ENCODE data around the gene MAN1A1. TPM values are rescaled to one million over a fixed set of nuclear protein-coding genes. Genes with fewer than 3 reads are reported as not detected.

MAN1A1 gene
- total RNA-seq, 4 donors from 2014 or later, result 19.0 to 34.8 (median 21.1) TPM

GRCh38 chr6:119256978-119257462 is 92.5 kb downstream of the MAN1A1 start:
- ATAC-seq (no peak), DNase-seq (no peak)
- Histone ChIP-seq H3K27me3 (no peaks in the 10 kb centered on the region), H3K4me3 (no peak overlapping the region), H3K27ac (no peak overlapping the region), H3K9me3 (no peaks in the 10 kb centered on the region), H3K4me1 (no peaks in the 10 kb centered on the region), H3K36me3 (no peaks in the 10 kb centered on the region)
- in situ Hi-C loops (cut with MboI; ENCODE audit: low sequenced_read_pairs in 4 of 4), result no loop called here
- intact Hi-C loops (cut with DNase I; ENCODE audit: low total_unique reads), result no loop called here
- no peak for TF ChIP-seq CTCF (IDR thresholded peaks at IDR 0.05 in 4 of 5, conservative IDR thresholded peaks at IDR 0.05 in 1 of 5)
- no peak for TF ChIP-seq POLR2A (IDR thresholded peaks at IDR 0.05)

GRCh38 chr6:119256392-119256791 is 93.2 kb downstream of the MAN1A1 start:
- Histone ChIP-seq H3K9me3 (no peaks in the 10 kb centered on the region), H3K27ac (no peak overlapping the region), H3K36me3 (no peaks in the 10 kb centered on the region), H3K4me1 (no peaks in the 10 kb centered on the region), H3K4me3 (no peak overlapping the region), H3K27me3 (no peaks in the 10 kb centered on the region)
- in situ Hi-C loops (cut with MboI; ENCODE audit: low sequenced_read_pairs in 4 of 4) (no loop called here), intact Hi-C loops (cut with DNase I; ENCODE audit: low total_unique reads) (no loop called here)
- ATAC-seq, result no peak
- TF ChIP-seq POLR2A (IDR thresholded peaks at IDR 0.05) (no peak), CTCF (IDR thresholded peaks at IDR 0.05 in 4 of 5, conservative IDR thresholded peaks at IDR 0.05 in 1 of 5) (no peak)
- DNase-seq, result no peak

GRCh38 chr6:119255492-119255891 is 94.1 kb downstream of the MAN1A1 start:
- H3K27ac ChIP-seq, result no peak overlapping the region
- in situ Hi-C loops (cut with MboI; ENCODE audit: low sequenced_read_pairs in 4 of 4), result no loop called here
- no peaks in the 10 kb centered on the region for H3K36me3 ChIP-seq
- H3K4me1 ChIP-seq, result no peaks in the 10 kb centered on the region
- H3K4me3 ChIP-seq, result no peak overlapping the region
- no peak for DNase-seq
- TF ChIP-seq POLR2A (IDR thresholded peaks at IDR 0.05), result no peak
- TF ChIP-seq CTCF (IDR thresholded peaks at IDR 0.05 in 4 of 5, conservative IDR thresholded peaks at IDR 0.05 in 1 of 5), result no peak
- ATAC-seq, result no peak
- no peaks in the 10 kb centered on the region for H3K9me3 ChIP-seq
- H3K27me3 ChIP-seq, result no peaks in the 10 kb centered on the region
- intact Hi-C loops (cut with DNase I; ENCODE audit: low total_unique reads), result no loop called here

DNA sequence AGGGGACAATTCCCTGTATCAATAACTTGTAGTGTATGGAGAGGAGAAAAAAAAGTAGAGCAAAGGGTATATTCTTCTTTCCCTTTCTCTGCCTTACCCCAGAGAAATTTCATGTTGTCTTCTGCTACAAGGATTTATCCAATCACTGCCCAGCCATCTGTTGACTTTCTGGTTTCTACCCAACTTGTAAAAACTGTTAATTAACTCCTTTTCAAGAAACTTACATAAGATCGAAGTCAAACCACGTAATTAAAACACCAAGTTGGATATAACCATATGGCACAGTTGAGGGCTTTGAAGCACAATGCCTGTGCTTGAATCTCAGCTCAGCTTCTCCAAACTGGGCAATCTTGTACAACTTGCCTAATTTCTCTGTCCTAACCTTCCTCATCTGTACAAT is 99.5 kb downstream of the MAN1A1 start:
- H3K36me3 ChIP-seq, result no peaks in the 10 kb centered on the region
- intact Hi-C loops (cut with DNase I; ENCODE audit: low total_unique reads) (no loop called here), in situ Hi-C loops (cut with MboI; ENCODE audit: low sequenced_read_pairs in 4 of 4) (no loop called here)
- DNase-seq, result no peak
- ATAC-seq, result no peak
- H3K4me1 ChIP-seq, result no peaks in the 10 kb centered on the region
- no peak for TF ChIP-seq CTCF (IDR thresholded peaks at IDR 0.05 in 4 of 5, conservative IDR thresholded peaks at IDR 0.05 in 1 of 5)
- no peak for TF ChIP-seq POLR2A (IDR thresholded peaks at IDR 0.05)
- H3K27ac ChIP-seq, result no peak overlapping the region
- no peaks in the 10 kb centered on the region for H3K27me3 ChIP-seq
- H3K9me3 ChIP-seq, result no peaks in the 10 kb centered on the region
- no peak overlapping the region for H3K4me3 ChIP-seq

GRCh38 chr6:119249319-119249718 is 100.2 kb downstream of the MAN1A1 start:
- no peaks in the 10 kb centered on the region for H3K36me3 ChIP-seq
- no peak overlapping the region for H3K4me3 ChIP-seq
- intact Hi-C loops (cut with DNase I; ENCODE audit: low total_unique reads) (no loop called here), in situ Hi-C loops (cut with MboI; ENCODE audit: low sequenced_read_pairs in 4 of 4) (no loop called here)
- ATAC-seq, result no peak
- DNase-seq, result no peak
- no peaks in the 10 kb centered on the region for H3K27me3 ChIP-seq
- TF ChIP-seq POLR2A (IDR thresholded peaks at IDR 0.05), result no peak
- no peak for TF ChIP-seq CTCF (IDR thresholded peaks at IDR 0.05 in 4 of 5, conservative IDR thresholded peaks at IDR 0.05 in 1 of 5)
- no peaks in the 10 kb centered on the region for H3K9me3 ChIP-seq
- H3K27ac ChIP-seq, result no peak overlapping the region
- H3K4me1 ChIP-seq, result no peaks in the 10 kb centered on the region

Data from gastrocnemius medialis (tissue), 4 donors.